GM23248 (cell line): ENCODE results near the gene LHFPL2.

Source experiments
- EZH2 ChIP-seq: fragments of 200-600 bp; sonication (generic); IDR thresholded peaks from 2 replicates; pipeline ENCODE4 v1.6.1; 2018; ENCODE audit warnings: antibody characterized with exemption, mild to moderate bottlenecking; ENCODE audit not compliant: insufficient read depth, poor library complexity, severe bottlenecking
- EZH2phosphoT487 ChIP-seq: fragments of 200-600 bp; sonication (generic); IDR thresholded peaks from 2 replicates; pipeline ENCODE4 v1.6.1; 2018; ENCODE audit warnings: antibody characterized with exemption, moderate library complexity, mild to moderate bottlenecking, low read depth; ENCODE audit not compliant: insufficient read depth

- TF ChIP-seq EZH2 (no peak), EZH2phosphoT487 (no peak)
These were observed 24.5 kb downstream of the LHFPL2 start for GRCh38 chr5:78624011-78624541.
